ENCODE results near the gene LRRC23. TPM values are rescaled to one million over a fixed set of nuclear protein-coding genes. Genes with fewer than 3 reads are reported as not detected.

Gene LRRC23
- total and polyA plus RNA-seq, 9 of the 15 experiments (the other 6 are each of a cell fraction or from before 2014, with no cell fraction given), result 2.2 to 7.0 (median 3.0) TPM

DNA sequence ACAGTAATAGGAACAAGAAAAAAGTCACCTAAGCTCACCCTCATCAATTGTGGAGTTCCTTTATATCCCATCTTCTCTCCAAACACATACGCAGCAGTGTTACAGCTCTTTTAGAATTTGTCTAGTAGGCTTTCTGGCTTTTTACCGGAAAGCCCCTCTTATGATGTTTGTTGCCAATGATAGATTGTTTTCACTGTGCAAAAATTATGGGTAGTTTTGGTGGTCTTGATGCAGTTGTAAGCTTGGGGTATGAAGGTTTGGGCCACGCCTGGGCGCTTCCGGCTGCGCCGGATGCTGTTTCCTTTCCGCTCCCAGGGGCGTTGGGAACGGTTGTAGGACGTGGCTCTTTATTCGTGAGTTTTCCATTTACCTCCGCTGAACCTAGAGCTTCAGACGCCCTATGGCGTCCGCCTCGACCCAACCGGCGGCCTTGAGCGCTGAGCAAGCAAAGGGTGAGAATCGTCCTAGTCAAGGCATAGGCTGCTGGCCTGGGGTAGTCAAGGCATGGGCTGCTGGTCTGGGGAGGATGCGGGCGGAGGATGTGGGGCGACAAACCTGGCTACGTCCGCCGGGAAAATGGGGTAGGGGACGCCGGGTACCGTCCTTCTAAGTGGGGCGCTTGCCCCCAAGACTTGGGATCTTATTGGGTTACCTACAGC, 39.2 kb downstream of the LRRC23 start, which contains the start of the genes C12orf57 and RNU7-1 (continued):
- TF ChIP-seq NUFIP1 (IDR thresholded peaks at IDR 0.05; ENCODE audit: partially characterized antibody) (peak; percentile 87), SNRNP70 (optimal IDR thresholded peaks at IDR 0.05; ENCODE audit: low read depth, low read length) (peak; percentile 90), FUS (optimal IDR thresholded peaks at IDR 0.05; ENCODE audit: low read depth, low read length) (peak; percentile 49), LARP7 (IDR thresholded peaks at IDR 0.05) (no peak), ZNF212 (CRISPR knock-in tag; IDR thresholded peaks at IDR 0.05) (peak; percentile 93), TAF1 (IDR thresholded peaks at IDR 0.05; ENCODE audit: control insufficient read depth, extremely low read depth, insufficient read depth, low read length, severe bottlenecking) (peak; percentile 48), KDM4B (IDR thresholded peaks at IDR 0.05; ENCODE audit: borderline replicate concordance in 2 of 2, low read depth in 1 of 2) (peak in 1 of 2 experiments; percentile 97; a peak in 2 of 4 replicates), PML (IDR thresholded peaks at IDR 0.05; ENCODE audit: low read length) (peak; percentile 100), BRD9 (IDR thresholded peaks at IDR 0.05; ENCODE audit: low read depth, partially characterized antibody) (no peak), GTF2E2 (tag; IDR thresholded peaks at IDR 0.05) (peak; percentile 100), HMGN3 (IDR thresholded peaks at IDR 0.05; ENCODE audit: borderline replicate concordance, extremely low read depth, insufficient read length, low read depth, low read length) (peak; percentile 64), SMAD3 (CRISPR knock-in tag; conservative IDR thresholded peaks at IDR 0.05) (peak; percentile 96), SRF (CRISPR knock-in tag; IDR thresholded peaks at IDR 0.05) (peak in 1 of 2 experiments; percentile 90; a peak in 2 of 4 replicates), ZNF707 (CRISPR knock-in tag; conservative IDR thresholded peaks at IDR 0.05) (no peak), BCOR (IDR thresholded peaks at IDR 0.05) (0 out of 2 replicates have a peak, but pooled peaks have one; percentile 15), TAF9B (IDR thresholded peaks at IDR 0.05; ENCODE audit: partially characterized antibody) (peak; percentile 93), DNMT1 (IDR thresholded peaks at IDR 0.05) (0 out of 2 replicates have a peak, but pooled peaks have one; percentile 18), CCNT2 (IDR thresholded peaks at IDR 0.05; ENCODE audit: borderline replicate concordance, extremely low read depth, insufficient read length, low read depth, low read length) (peak; percentile 15), NR2C2 (CRISPR knock-in tag; IDR thresholded peaks at IDR 0.05) (no peak), NR2C2 (tag; IDR thresholded peaks at IDR 0.05) (peak; percentile 77)
- TF ChIP-seq, protein P1, sequence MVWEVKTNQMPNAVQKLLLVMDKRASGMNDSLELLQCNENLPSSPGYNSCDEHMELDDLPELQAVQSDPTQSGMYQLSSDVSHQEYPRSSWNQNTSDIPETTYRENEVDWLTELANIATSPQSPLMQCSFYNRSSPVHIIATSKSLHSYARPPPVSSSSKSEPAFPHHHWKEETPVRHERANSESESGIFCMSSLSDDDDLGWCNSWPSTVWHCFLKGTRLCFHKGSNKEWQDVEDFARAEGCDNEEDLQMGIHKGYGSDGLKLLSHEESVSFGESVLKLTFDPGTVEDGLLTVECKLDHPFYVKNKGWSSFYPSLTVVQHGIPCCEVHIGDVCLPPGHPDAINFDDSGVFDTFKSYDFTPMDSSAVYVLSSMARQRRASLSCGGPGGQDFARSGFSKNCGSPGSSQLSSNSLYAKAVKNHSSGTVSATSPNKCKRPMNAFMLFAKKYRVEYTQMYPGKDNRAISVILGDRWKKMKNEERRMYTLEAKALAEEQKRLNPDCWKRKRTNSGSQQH (CRISPR knock-in tag; IDR thresholded peaks at IDR 0.05), result peak; percentile 100
- TF ChIP-seq, protein P2, sequence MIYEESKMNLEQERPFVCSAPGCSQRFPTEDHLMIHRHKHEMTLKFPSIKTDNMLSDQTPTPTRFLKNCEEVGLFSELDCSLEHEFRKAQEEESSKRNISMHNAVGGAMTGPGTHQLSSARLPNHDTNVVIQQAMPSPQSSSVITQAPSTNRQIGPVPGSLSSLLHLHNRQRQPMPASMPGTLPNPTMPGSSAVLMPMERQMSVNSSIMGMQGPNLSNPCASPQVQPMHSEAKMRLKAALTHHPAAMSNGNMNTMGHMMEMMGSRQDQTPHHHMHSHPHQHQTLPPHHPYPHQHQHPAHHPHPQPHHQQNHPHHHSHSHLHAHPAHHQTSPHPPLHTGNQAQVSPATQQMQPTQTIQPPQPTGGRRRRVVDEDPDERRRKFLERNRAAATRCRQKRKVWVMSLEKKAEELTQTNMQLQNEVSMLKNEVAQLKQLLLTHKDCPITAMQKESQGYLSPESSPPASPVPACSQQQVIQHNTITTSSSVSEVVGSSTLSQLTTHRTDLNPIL (CRISPR knock-in tag; IDR thresholded peaks at IDR 0.05), result peak; percentile 92
- TF ChIP-seq, protein P3, sequence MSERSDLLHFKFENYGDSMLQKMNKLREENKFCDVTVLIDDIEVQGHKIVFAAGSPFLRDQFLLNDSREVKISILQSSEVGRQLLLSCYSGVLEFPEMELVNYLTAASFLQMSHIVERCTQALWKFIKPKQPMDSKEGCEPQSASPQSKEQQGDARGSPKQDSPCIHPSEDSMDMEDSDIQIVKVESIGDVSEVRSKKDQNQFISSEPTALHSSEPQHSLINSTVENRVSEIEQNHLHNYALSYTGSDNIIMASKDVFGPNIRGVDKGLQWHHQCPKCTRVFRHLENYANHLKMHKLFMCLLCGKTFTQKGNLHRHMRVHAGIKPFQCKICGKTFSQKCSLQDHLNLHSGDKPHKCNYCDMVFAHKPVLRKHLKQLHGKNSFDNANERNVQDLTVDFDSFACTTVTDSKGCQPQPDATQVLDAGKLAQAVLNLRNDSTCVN (CRISPR knock-in tag; IDR thresholded peaks at IDR 0.05), result peak; percentile 99
- TF ChIP-seq, protein P4, sequence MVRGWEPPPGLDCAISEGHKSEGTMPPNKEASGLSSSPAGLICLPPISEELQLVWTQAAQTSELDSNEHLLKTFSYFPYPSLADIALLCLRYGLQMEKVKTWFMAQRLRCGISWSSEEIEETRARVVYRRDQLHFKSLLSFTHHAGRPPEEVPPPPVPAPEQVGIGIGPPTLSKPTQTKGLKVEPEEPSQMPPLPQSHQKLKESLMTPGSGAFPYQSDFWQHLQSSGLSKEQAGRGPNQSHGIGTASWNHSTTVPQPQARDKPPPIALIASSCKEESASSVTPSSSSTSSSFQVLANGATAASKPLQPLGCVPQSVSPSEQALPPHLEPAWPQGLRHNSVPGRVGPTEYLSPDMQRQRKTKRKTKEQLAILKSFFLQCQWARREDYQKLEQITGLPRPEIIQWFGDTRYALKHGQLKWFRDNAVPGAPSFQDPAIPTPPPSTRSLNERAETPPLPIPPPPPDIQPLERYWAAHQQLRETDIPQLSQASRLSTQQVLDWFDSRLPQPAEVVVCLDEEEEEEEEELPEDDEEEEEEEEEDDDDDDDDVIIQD (CRISPR knock-in tag; IDR thresholded peaks at IDR 0.05), result no peak
